ENCODE results near the gene EPPIN. TPM values are rescaled to one million over a fixed set of nuclear protein-coding genes. Genes with fewer than 3 reads are reported as not detected.

EPPIN gene
- total RNA-seq, 2 donors from 2014 or later = not detected

- ATAC-seq (replicated peaks in 1 of 2) (no peak), DNase-seq (no peak)
- no peak within 1 kb of the TSS for H3K27ac Mint-ChIP-seq
- no peaks in the 10 kb centered on the region for H3K4me1 Mint-ChIP-seq (ENCODE audit: low read depth)
- H3K36me3 Mint-ChIP-seq (ENCODE audit: insufficient read depth in 2 of 2) = no peaks in the 10 kb centered on the region
- peaks cover 47% of the 10 kb centered on the region for H3K27me3 Mint-ChIP-seq (ENCODE audit: low read depth)
- no peak within 1 kb of the TSS for H3K4me3 Mint-ChIP-seq
- no peaks in the 10 kb centered on the region for H3K9me3 Mint-ChIP-seq
Measured at GRCh38 chr20:45515147-45515913, 31.9 kb downstream of the EPPIN start, which contains the start of gene SPINT3. TSS of gene SPINT3 (minus strand) at chr20:45515622. CDS start at chr20:45515608, 14 bp downstream.

GRCh38 chr20:45510242-45510862 is 36.8 kb downstream of the EPPIN start:
- H3K36me3 Mint-ChIP-seq (ENCODE audit: insufficient read depth in 2 of 2) = no peaks in the 10 kb centered on the region
- H3K27me3 Mint-ChIP-seq (ENCODE audit: low read depth) = peaks cover 44% of the 10 kb centered on the region
- no peak overlapping the region for H3K4me3 Mint-ChIP-seq
- H3K9me3 Mint-ChIP-seq = no peaks in the 10 kb centered on the region
- H3K27ac Mint-ChIP-seq = no peak overlapping the region
- peaks cover 11% of the 10 kb centered on the region for H3K4me1 Mint-ChIP-seq (ENCODE audit: low read depth)
- DNase-seq (no peak), ATAC-seq (replicated peaks in 1 of 2) (no peak)

GRCh38 chr20:45509091-45509490 is 38.1 kb downstream of the EPPIN start:
- Mint-ChIP-seq H3K27me3 (ENCODE audit: low read depth) (peaks cover 45% of the 10 kb centered on the region), H3K4me1 (ENCODE audit: low read depth) (peaks cover 11% of the 10 kb centered on the region), H3K4me3 (no peak overlapping the region), H3K27ac (no peak overlapping the region), H3K36me3 (ENCODE audit: insufficient read depth in 2 of 2) (no peaks in the 10 kb centered on the region), H3K9me3 (no peaks in the 10 kb centered on the region)
- no peak for DNase-seq
- ATAC-seq (replicated peaks in 1 of 2) = no peak

- no peaks in the 10 kb centered on the region for H3K9me3 Mint-ChIP-seq
- no peak overlapping the region for H3K4me3 Mint-ChIP-seq
- ATAC-seq (replicated peaks in 1 of 2) = no peak
- H3K27ac Mint-ChIP-seq = no peak overlapping the region
- no peaks in the 10 kb centered on the region for H3K36me3 Mint-ChIP-seq (ENCODE audit: insufficient read depth in 2 of 2)
- peaks cover 11% of the 10 kb centered on the region for H3K4me1 Mint-ChIP-seq (ENCODE audit: low read depth)
- DNase-seq = no peak
- peaks cover 48% of the 10 kb centered on the region for H3K27me3 Mint-ChIP-seq (ENCODE audit: low read depth)
Measured at GRCh38 chr20:45508068-45508886, 38.9 kb downstream of the EPPIN start.

GRCh38 chr20:45507011-45507820 is 40.0 kb downstream of the EPPIN start:
- no peak for DNase-seq
- Mint-ChIP-seq H3K36me3 (ENCODE audit: insufficient read depth in 2 of 2) (no peaks in the 10 kb centered on the region), H3K27me3 (ENCODE audit: low read depth) (peaks cover 44% of the 10 kb centered on the region), H3K9me3 (no peaks in the 10 kb centered on the region), H3K4me1 (ENCODE audit: low read depth) (peaks cover 11% of the 10 kb centered on the region), H3K4me3 (no peak overlapping the region), H3K27ac (no peak overlapping the region)
- ATAC-seq (replicated peaks in 1 of 2) = peak; percentile 55 to 62

- no peaks in the 10 kb centered on the region for H3K9me3 Mint-ChIP-seq
- no peak for ATAC-seq (replicated peaks in 1 of 2)
- no peak overlapping the region for H3K27ac Mint-ChIP-seq
- DNase-seq = no peak
- peaks cover 11% of the 10 kb centered on the region for H3K4me1 Mint-ChIP-seq (ENCODE audit: low read depth)
- no peak overlapping the region for H3K4me3 Mint-ChIP-seq
- H3K36me3 Mint-ChIP-seq (ENCODE audit: insufficient read depth in 2 of 2) = no peaks in the 10 kb centered on the region
- peaks cover 44% of the 10 kb centered on the region for H3K27me3 Mint-ChIP-seq (ENCODE audit: low read depth)
Measured at GRCh38 chr20:45506398-45506797, 40.8 kb downstream of the EPPIN start.

GRCh38 chr20:45503403-45503802 is 43.8 kb downstream of the EPPIN start:
- Mint-ChIP-seq H3K4me1 (ENCODE audit: low read depth) (peaks cover 11% of the 10 kb centered on the region), H3K27me3 (ENCODE audit: low read depth) (peaks cover 57% of the 10 kb centered on the region), H3K36me3 (ENCODE audit: insufficient read depth in 2 of 2) (no peaks in the 10 kb centered on the region), H3K4me3 (no peak overlapping the region), H3K9me3 (no peaks in the 10 kb centered on the region), H3K27ac (no peak overlapping the region)
- DNase-seq (no peak), ATAC-seq (replicated peaks in 1 of 2) (no peak)

GRCh38 chr20:45502561-45502960 is 44.6 kb downstream of the EPPIN start:
- DNase-seq = no peak
- Mint-ChIP-seq H3K4me1 (ENCODE audit: low read depth) (peaks cover 9% of the 10 kb centered on the region), H3K27me3 (ENCODE audit: low read depth) (peaks cover 52% of the 10 kb centered on the region), H3K9me3 (no peaks in the 10 kb centered on the region), H3K36me3 (ENCODE audit: insufficient read depth in 2 of 2) (no peaks in the 10 kb centered on the region), H3K4me3 (no peak overlapping the region), H3K27ac (no peak overlapping the region)
- ATAC-seq (replicated peaks in 1 of 2) = no peak

GRCh38 chr20:45501600-45501999 is 45.6 kb downstream of the EPPIN start:
- H3K27me3 Mint-ChIP-seq (ENCODE audit: low read depth) = peaks cover 59% of the 10 kb centered on the region
- DNase-seq (no peak), ATAC-seq (replicated peaks in 1 of 2) (no peak)
- H3K36me3 Mint-ChIP-seq (ENCODE audit: insufficient read depth in 2 of 2) = no peaks in the 10 kb centered on the region
- no peak overlapping the region for H3K4me3 Mint-ChIP-seq
- H3K9me3 Mint-ChIP-seq = no peaks in the 10 kb centered on the region
- H3K27ac Mint-ChIP-seq = no peak overlapping the region
- H3K4me1 Mint-ChIP-seq (ENCODE audit: low read depth) = no peaks in the 10 kb centered on the region

- no peaks in the 10 kb centered on the region for H3K36me3 Mint-ChIP-seq (ENCODE audit: insufficient read depth in 2 of 2)
Measured at GRCh38 chr20:45500022-45500421, 47.2 kb downstream of the EPPIN start.

GRCh38 chr20:45497971-45498494 is 49.2 kb downstream of the EPPIN start:
- H3K27me3 Mint-ChIP-seq (ENCODE audit: low read depth) = peaks cover 51% of the 10 kb centered on the region
- no peaks in the 10 kb centered on the region for H3K9me3 Mint-ChIP-seq

More at GRCh38 chr20:45500022-45500421, 47.2 kb downstream of the EPPIN start:
- no peak overlapping the region for H3K27ac Mint-ChIP-seq
- H3K4me3 Mint-ChIP-seq = no peak overlapping the region
- H3K4me1 Mint-ChIP-seq (ENCODE audit: low read depth) = no peaks in the 10 kb centered on the region
- H3K27me3 Mint-ChIP-seq (ENCODE audit: low read depth) = peaks cover 59% of the 10 kb centered on the region
- ATAC-seq (replicated peaks in 1 of 2) (no peak), DNase-seq (no peak)
- H3K9me3 Mint-ChIP-seq = no peaks in the 10 kb centered on the region

GRCh38 chr20:45496166-45496565 is 51.0 kb downstream of the EPPIN start:
- Mint-ChIP-seq H3K9me3 (no peaks in the 10 kb centered on the region), H3K4me3 (no peak overlapping the region), H3K36me3 (ENCODE audit: insufficient read depth in 2 of 2) (no peaks in the 10 kb centered on the region), H3K27me3 (ENCODE audit: low read depth) (peaks cover 53% of the 10 kb centered on the region), H3K27ac (no peak overlapping the region), H3K4me1 (ENCODE audit: low read depth) (no peaks in the 10 kb centered on the region)
- ATAC-seq (replicated peaks in 1 of 2) = no peak
- no peak for DNase-seq

More at GRCh38 chr20:45497971-45498494, 49.2 kb downstream of the EPPIN start:
- DNase-seq (no peak), ATAC-seq (replicated peaks in 1 of 2) (no peak)
- no peak overlapping the region for H3K27ac Mint-ChIP-seq
- no peak overlapping the region for H3K4me3 Mint-ChIP-seq
- H3K36me3 Mint-ChIP-seq (ENCODE audit: insufficient read depth in 2 of 2) = no peaks in the 10 kb centered on the region
- H3K4me1 Mint-ChIP-seq (ENCODE audit: low read depth) = no peaks in the 10 kb centered on the region

Data from activated T-cell treated with anti-CD3 and anti-CD28 coated beads, Interleukin-2, amount 50 U/mL, for 72 hours (primary cell).